K562 (cell line): ENCODE measurements around the gene SLC27A4. TPM values are rescaled to one million over a fixed set of nuclear protein-coding genes. Genes with fewer than 3 reads are reported as not detected.

Source experiments
- BHLHE40 ChIP-seq: IDR thresholded peaks from 2 replicates; pipeline ENCODE4 v1.6.1; 2011; ENCODE audit warnings: low read length, improper control_type of control experiment
- CGGBP1 ChIP-seq: fragments of 250-450 bp; sonication (Bioruptor Pico); IDR thresholded peaks from 2 replicates; pipeline ENCODE4 v1.9.0; 2021; ENCODE audit warnings: mild to moderate bottlenecking
- CHD1 ChIP-seq: fragments of 200-600 bp; sonication (generic); IDR thresholded peaks from one replicate; pipeline ENCODE4 v1.6.1; 2012; ENCODE audit warnings: mild to moderate bottlenecking, moderate library complexity, low read length, inconsistent platforms
- ELK1 ChIP-seq: sonication (generic); formaldehyde crosslinking; IDR thresholded peaks from 2 replicates; pipeline ENCODE4 v1.8.1; 2022; ENCODE audit warnings: missing genetic modification reagents
- FOS ChIP-seq: IDR thresholded peaks from 3 replicates; pipeline ENCODE4 v1.6.1; 2011; ENCODE audit not compliant: insufficient read length; ENCODE audit errors: extremely low read depth
- GATAD2A ChIP-seq: fragments of 450-650 bp; IDR thresholded peaks from 2 replicates; pipeline ENCODE4 v1.6.1; 2017
- HNRNPL ChIP-seq: fragments of 200-400 bp; formaldehyde crosslinking; IDR thresholded peaks from 2 replicates; pipeline ENCODE4 v1.6.1; 2017; ENCODE audit warnings: low read depth, mild to moderate bottlenecking, low read length
- MBD2 ChIP-seq: sonication (generic); IDR thresholded peaks from 2 replicates; pipeline ENCODE4 v1.6.1; 2016; ENCODE audit warnings: low read depth, borderline replicate concordance
- NONO ChIP-seq, 2 experiments: fragments of 200-400 bp in 1 of 2; fragments of 450-650 bp in 1 of 2; formaldehyde crosslinking in 1 of 2; IDR thresholded peaks; 2 replicates each; pipeline ENCODE4 v1.6.1; 2017; ENCODE audit warnings: low read depth in 2 of 2, mild to moderate bottlenecking in 2 of 2, moderate library complexity in 2 of 2, low read length in 1 of 2
- PCBP1 ChIP-seq: fragments of 200-400 bp; formaldehyde crosslinking; IDR thresholded peaks from 2 replicates; pipeline ENCODE4 v1.6.1; 2018; ENCODE audit warnings: mild to moderate bottlenecking, low read depth, low read length; ENCODE audit not compliant: poor library complexity, severe bottlenecking
- RAD21 ChIP-seq, 2 experiments: fragments of 250-450 bp in 1 of 2; fragments of 450-650 bp in 1 of 2; sonication (Bioruptor Pico) in 1 of 2; formaldehyde crosslinking in 1 of 2; IDR thresholded peaks in 1 of 2; conservative IDR thresholded peaks in 1 of 2; 2 replicates each; pipeline versions ENCODE4 v1.4.0 to v1.8.0; 2020 to 2022; ENCODE audit warnings: mild to moderate bottlenecking in 2 of 2, moderate library complexity in 1 of 2
- SREBF2 ChIP-seq: sonication (generic); formaldehyde crosslinking; IDR thresholded peaks from 2 replicates; pipeline ENCODE4 v1.4.0; 2020; ENCODE audit warnings: mild to moderate bottlenecking, missing genetic modification reagents
- VEZF1 ChIP-seq: fragments of 200-800 bp; sonication (Bioruptor generic); IDR thresholded peaks from 2 replicates; pipeline ENCODE4 v1.6.1; 2017; ENCODE audit warnings: missing genetic modification characterization, missing compliant biosample characterization
- ZBTB43 ChIP-seq: sonication (generic); formaldehyde crosslinking; IDR thresholded peaks from 2 replicates; pipeline ENCODE4 v1.8.0; 2023; ENCODE audit warnings: mild to moderate bottlenecking, missing genetic modification reagents
- ZNF146 ChIP-seq: IDR thresholded peaks from one replicate; pipeline ENCODE4 v1.6.1; 2018; ENCODE audit warnings: missing compliant biosample characterization; ENCODE audit not compliant: unreplicated experiment
- polyA plus RNA-seq, 8 experiments: library from polyadenylated mRNA; depleted of rRNA in 4 of 8; stranded (reverse) in 5 of 8; unstranded in 3 of 8; fragments of >200 nt; fragmentation: Nextera tagmentation in 2 of 8; fragmentation: Illumina TruSeq in 1 of 8; extraction: Ambion mirVana in 2 of 8; extraction: Trizol in 1 of 8; gene quantifications; 2 replicates each; pipeline versions ENCODE4 v1.2.1 to v1.2.3, GENCODE V29; 2011 to 2014; ENCODE audit warnings: inconsistent platforms in 1 of 8, missing spikeins in 1 of 8
- total RNA-seq, 7 experiments: library from RNA; depleted of rRNA in 6 of 7; stranded (reverse); fragments of >200 nt in 6 of 7; fragmentation: Illumina TruSeq in 2 of 7; extraction: Trizol in 2 of 7; gene quantifications; 2 replicates each; pipeline versions ENCODE4 v1.2.1 to v1.2.3, GENCODE V29; 2011 to 2021; ENCODE audit warnings: low replicate concordance in 1 of 7
- TF ChIP-seq, protein P1 (sequence below), 3 experiments: IDR thresholded peaks in 2 of 3; conservative IDR thresholded peaks in 1 of 3; 2 replicates each; pipeline ENCODE4 v1.5.1; 2011 to 2012; ENCODE audit warnings: low read length in 3 of 3, mild to moderate bottlenecking in 3 of 3, control low read depth in 2 of 3, improper control_type of control experiment in 1 of 3, inconsistent platforms in 1 of 3, low read depth in 1 of 3, mixed read lengths in 1 of 3, moderate library complexity in 1 of 3; ENCODE audit not compliant: insufficient read depth in 2 of 3
- TF ChIP-seq, protein P2 (sequence below): fragments of 450-650 bp; IDR thresholded peaks from 2 replicates; pipeline ENCODE4 v1.6.1; 2016; ENCODE audit warnings: mild to moderate bottlenecking

The SLC27A4 gene
- total and polyA plus RNA-seq, 9 of the 15 experiments (the other 6 are each of a cell fraction or from before 2014, with no cell fraction given): 0.25 to 35.7 (median 14.0) TPM

DNA sequence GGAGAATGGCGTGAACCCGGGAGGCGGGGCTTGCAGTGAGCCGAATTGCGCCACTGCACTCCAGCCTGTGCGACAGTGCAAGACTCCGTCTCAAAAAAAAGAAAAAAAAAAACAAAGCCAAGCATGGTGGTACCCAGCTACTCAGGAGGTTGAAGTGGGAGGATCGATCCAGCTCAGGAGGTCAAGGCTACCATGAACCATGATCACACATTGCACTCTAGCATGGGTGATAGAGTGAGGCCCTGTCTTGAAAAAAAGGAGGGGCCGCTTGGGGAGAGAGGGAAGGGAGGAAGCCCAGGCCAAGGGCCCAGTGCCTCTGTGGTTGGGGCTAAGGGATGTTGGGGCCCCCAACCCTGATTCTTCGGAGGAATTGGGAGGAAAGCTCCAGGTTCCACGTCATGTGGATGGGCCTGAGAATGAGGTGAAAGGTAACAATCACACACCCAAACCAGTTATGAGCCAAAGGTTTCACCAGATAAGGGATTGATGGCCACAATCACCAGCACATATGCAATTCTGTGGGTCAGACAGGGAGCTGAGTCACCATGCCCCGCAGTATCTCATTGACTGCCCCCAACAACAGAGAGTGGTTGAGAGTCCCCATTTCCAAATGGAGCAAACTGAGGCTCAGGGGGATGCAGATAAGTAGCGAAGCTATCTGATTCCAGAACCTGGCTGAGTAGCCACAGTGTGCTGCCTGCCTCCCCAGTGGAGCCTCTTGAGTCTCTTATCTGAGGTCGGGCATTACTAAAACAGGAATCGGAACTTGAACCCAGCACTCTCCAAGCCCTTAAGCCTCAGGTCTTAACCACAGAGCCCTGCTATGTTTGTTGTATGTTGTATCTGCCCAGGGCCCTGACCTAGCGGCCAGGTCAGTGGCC, 43.7 kb upstream of the SLC27A4 start (continued):
- TF ChIP-seq ELK1 (no peak), ZBTB43 (CRISPR knock-in tag) (no peak), PCBP1 (no peak), RAD21 (CRISPR knock-in tag; conservative IDR thresholded peaks at IDR 0.05 in 1 of 2, IDR thresholded peaks at IDR 0.05 in 1 of 2) (peak; percentile 4 to 36; a peak in 1 of 4 replicates), CHD1 (peak; percentile 35), HNRNPL (0 out of 2 replicates have a peak, but pooled peaks have one; percentile 32), NONO (IDR thresholded peaks at IDR 0.05; ENCODE audit: low read depth in 2 of 2, low read length in 1 of 2) (no peak), MBD2 (no peak), GATAD2A (no peak), ZNF146 (CRISPR knock-in tag) (no peak), CGGBP1 (peak; percentile 2; the same call in 1 of the 2 replicates), SREBF2 (no peak), BHLHE40 (peak; percentile 42; the same call in 1 of the 2 replicates), FOS (no peak), VEZF1 (peak; percentile 72)
- TF ChIP-seq, protein P1, sequence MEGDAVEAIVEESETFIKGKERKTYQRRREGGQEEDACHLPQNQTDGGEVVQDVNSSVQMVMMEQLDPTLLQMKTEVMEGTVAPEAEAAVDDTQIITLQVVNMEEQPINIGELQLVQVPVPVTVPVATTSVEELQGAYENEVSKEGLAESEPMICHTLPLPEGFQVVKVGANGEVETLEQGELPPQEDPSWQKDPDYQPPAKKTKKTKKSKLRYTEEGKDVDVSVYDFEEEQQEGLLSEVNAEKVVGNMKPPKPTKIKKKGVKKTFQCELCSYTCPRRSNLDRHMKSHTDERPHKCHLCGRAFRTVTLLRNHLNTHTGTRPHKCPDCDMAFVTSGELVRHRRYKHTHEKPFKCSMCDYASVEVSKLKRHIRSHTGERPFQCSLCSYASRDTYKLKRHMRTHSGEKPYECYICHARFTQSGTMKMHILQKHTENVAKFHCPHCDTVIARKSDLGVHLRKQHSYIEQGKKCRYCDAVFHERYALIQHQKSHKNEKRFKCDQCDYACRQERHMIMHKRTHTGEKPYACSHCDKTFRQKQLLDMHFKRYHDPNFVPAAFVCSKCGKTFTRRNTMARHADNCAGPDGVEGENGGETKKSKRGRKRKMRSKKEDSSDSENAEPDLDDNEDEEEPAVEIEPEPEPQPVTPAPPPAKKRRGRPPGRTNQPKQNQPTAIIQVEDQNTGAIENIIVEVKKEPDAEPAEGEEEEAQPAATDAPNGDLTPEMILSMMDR (IDR thresholded peaks at IDR 0.05 in 2 of 3, conservative IDR thresholded peaks at IDR 0.05 in 1 of 3; ENCODE audit: insufficient read depth in 2 of 3, low read depth in 1 of 3, low read length in 3 of 3): peak in 1 of 3 experiments; percentile 13; a peak in 1 of 6 replicates
- TF ChIP-seq, protein P2, sequence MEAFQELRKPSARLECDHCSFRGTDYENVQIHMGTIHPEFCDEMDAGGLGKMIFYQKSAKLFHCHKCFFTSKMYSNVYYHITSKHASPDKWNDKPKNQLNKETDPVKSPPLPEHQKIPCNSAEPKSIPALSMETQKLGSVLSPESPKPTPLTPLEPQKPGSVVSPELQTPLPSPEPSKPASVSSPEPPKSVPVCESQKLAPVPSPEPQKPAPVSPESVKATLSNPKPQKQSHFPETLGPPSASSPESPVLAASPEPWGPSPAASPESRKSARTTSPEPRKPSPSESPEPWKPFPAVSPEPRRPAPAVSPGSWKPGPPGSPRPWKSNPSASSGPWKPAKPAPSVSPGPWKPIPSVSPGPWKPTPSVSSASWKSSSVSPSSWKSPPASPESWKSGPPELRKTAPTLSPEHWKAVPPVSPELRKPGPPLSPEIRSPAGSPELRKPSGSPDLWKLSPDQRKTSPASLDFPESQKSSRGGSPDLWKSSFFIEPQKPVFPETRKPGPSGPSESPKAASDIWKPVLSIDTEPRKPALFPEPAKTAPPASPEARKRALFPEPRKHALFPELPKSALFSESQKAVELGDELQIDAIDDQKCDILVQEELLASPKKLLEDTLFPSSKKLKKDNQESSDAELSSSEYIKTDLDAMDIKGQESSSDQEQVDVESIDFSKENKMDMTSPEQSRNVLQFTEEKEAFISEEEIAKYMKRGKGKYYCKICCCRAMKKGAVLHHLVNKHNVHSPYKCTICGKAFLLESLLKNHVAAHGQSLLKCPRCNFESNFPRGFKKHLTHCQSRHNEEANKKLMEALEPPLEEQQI: no peak
